ENCODE data around the gene CAPN12. TPM values are rescaled to one million over a fixed set of nuclear protein-coding genes. Genes with fewer than 3 reads are reported as not detected.

CAPN12 gene
- total RNA-seq, 1 experiment from 2014 or later, result 8.8 TPM

GRCh38 chr19:38742906-38743305 lies 1.4 kb downstream of the CAPN12 start:
- no peaks in the 10 kb centered on the region for H3K79me2 ChIP-seq (ENCODE audit: insufficient read depth, low read length)
- H4K20me1 ChIP-seq (ENCODE audit: insufficient read depth), result no peaks in the 10 kb centered on the region
- DNase-seq (ENCODE audit: low read depth, low spot score) (no peak), ATAC-seq (no peak)
- H3K9ac ChIP-seq (ENCODE audit: low read length), result no peak overlapping the region
- TF ChIP-seq EZH2phosphoT487 (IDR thresholded peaks at IDR 0.05; ENCODE audit: borderline replicate concordance) (no peak), FOSL1 (IDR thresholded peaks at IDR 0.05; ENCODE audit: low read depth) (no peak), ELF1 (IDR thresholded peaks at IDR 0.05; ENCODE audit: borderline replicate concordance, low read depth) (no peak), ZFX (IDR thresholded peaks at IDR 0.05) (no peak)
- H3K27me3 ChIP-seq (ENCODE audit: insufficient read depth, low read length), result no peaks in the 10 kb centered on the region
- RAD21 ChIA-PET (ENCODE audit: low non-redundant PET in 1 of 2, low total read pairs in 2 of 2, uncharacterized antibody in 2 of 2, unreplicated experiment in 2 of 2), result no interaction called here
- intact Hi-C loops (cut with micrococcal nuclease), result no loop called here
- H3K9me3 ChIP-seq (ENCODE audit: control insufficient read depth in 1 of 2, insufficient read depth in 1 of 2, low read depth in 1 of 2, low read length in 2 of 2), result no peaks in the 10 kb centered on the region
- no peak overlapping the region for H3K4me3 ChIP-seq (replicated peaks in 1 of 2; ENCODE audit: low read depth in 1 of 2, low read length in 2 of 2)
- H3K9me2 ChIP-seq (ENCODE audit: insufficient read depth), result no peaks in the 10 kb centered on the region
- H3K27ac ChIP-seq (ENCODE audit: low read depth, low read length), result no peak overlapping the region
- no peak overlapping the region for H3K4me2 ChIP-seq (ENCODE audit: low read length)
- no TSS peak for BruUV-seq (replicated peaks)
- CTCF ChIA-PET, result interaction anchor here (0.7 kb wide), 1 partner anchor 20 kb away, joined by 3 read pairs; no protein-coding TSS in a partner anchor
- H3K4me1 ChIP-seq (ENCODE audit: control insufficient read depth in 1 of 2, insufficient read depth in 2 of 2, low read length in 2 of 2), result no peaks in the 10 kb centered on the region
- H3K36me3 ChIP-seq (ENCODE audit: control insufficient read depth in 1 of 2, insufficient read depth in 2 of 2, low read length in 2 of 2), result no peaks in the 10 kb centered on the region
- POLR2A ChIA-PET, result no interaction called here
- no peak overlapping the region for H2AFZ ChIP-seq (ENCODE audit: low read depth, low read length, poor library complexity, severe bottlenecking)

DNA sequence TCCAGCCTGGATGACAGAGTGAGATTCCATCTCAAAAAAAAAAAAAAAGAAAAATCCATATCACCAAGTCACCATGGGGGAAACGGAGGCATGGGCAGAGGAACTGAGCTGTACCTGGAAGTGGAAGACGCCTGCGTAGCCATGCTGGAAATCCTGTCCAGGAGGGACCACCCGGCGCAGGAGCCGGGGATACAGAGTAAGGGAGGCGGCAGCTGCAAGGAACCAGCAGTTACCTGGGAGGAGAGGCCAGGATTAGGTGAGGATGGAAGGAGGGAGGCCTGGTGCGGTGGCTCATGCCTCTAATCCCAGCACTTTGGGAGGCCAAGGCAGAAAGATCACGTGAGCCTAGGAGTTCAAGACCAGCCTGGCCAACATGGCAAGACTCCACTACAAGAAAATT lies 2.0 kb downstream of the CAPN12 start:
- Histone ChIP-seq H3K79me2 (ENCODE audit: insufficient read depth, low read length) (no peaks in the 10 kb centered on the region), H3K9ac (ENCODE audit: low read length) (no peak overlapping the region), H3K4me1 (ENCODE audit: control insufficient read depth in 1 of 2, insufficient read depth in 2 of 2, low read length in 2 of 2) (peaks cover 0 to under 1% of the 10 kb centered on the region in 2 experiments; a peak in 1 of 4 replicates), H3K27ac (ENCODE audit: low read depth, low read length) (no peak overlapping the region), H3K4me3 (replicated peaks in 1 of 2; ENCODE audit: low read depth in 1 of 2, low read length in 2 of 2) (no peak overlapping the region), H3K36me3 (ENCODE audit: control insufficient read depth in 1 of 2, insufficient read depth in 2 of 2, low read length in 2 of 2) (no peaks in the 10 kb centered on the region), H4K20me1 (ENCODE audit: insufficient read depth) (no peaks in the 10 kb centered on the region), H3K9me2 (ENCODE audit: insufficient read depth) (no peaks in the 10 kb centered on the region), H3K27me3 (ENCODE audit: insufficient read depth, low read length) (no peaks in the 10 kb centered on the region), H2AFZ (ENCODE audit: low read depth, low read length, poor library complexity, severe bottlenecking) (no peak overlapping the region), H3K9me3 (ENCODE audit: control insufficient read depth in 1 of 2, insufficient read depth in 1 of 2, low read depth in 1 of 2, low read length in 2 of 2) (no peaks in the 10 kb centered on the region), H3K4me2 (ENCODE audit: low read length) (no peak overlapping the region)
- RAD21 ChIA-PET (ENCODE audit: low non-redundant PET in 1 of 2, low total read pairs in 2 of 2, uncharacterized antibody in 2 of 2, unreplicated experiment in 2 of 2), result no interaction called here
- TF ChIP-seq ATF3 (IDR thresholded peaks at IDR 0.05) (no peak), SP1 (IDR thresholded peaks at IDR 0.05; ENCODE audit: low read depth) (no peak), FOSL1 (IDR thresholded peaks at IDR 0.05; ENCODE audit: low read depth) (no peak), CEBPB (IDR thresholded peaks at IDR 0.05; ENCODE audit: low read depth) (no peak), EZH2phosphoT487 (IDR thresholded peaks at IDR 0.05; ENCODE audit: borderline replicate concordance) (no peak), POLR2AphosphoS5 (IDR thresholded peaks at IDR 0.05; ENCODE audit: low read depth, low read length) (no peak), ZFX (IDR thresholded peaks at IDR 0.05) (no peak), JUND (IDR thresholded peaks at IDR 0.05) (no peak), CBX3 (IDR thresholded peaks at IDR 0.05; ENCODE audit: low read depth) (no peak), EGR1 (IDR thresholded peaks at IDR 0.05; ENCODE audit: low read depth) (no peak)
- TF ChIP-seq, protein P1, sequence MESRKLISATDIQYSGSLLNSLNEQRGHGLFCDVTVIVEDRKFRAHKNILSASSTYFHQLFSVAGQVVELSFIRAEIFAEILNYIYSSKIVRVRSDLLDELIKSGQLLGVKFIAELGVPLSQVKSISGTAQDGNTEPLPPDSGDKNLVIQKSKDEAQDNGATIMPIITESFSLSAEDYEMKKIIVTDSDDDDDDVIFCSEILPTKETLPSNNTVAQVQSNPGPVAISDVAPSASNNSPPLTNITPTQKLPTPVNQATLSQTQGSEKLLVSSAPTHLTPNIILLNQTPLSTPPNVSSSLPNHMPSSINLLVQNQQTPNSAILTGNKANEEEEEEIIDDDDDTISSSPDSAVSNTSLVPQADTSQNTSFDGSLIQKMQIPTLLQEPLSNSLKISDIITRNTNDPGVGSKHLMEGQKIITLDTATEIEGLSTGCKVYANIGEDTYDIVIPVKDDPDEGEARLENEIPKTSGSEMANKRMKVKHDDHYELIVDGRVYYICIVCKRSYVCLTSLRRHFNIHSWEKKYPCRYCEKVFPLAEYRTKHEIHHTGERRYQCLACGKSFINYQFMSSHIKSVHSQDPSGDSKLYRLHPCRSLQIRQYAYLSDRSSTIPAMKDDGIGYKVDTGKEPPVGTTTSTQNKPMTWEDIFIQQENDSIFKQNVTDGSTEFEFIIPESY (IDR thresholded peaks at IDR 0.05; ENCODE audit: extremely low read depth, insufficient replicate concordance, low read length), result no peak
- intact Hi-C loops (cut with micrococcal nuclease), result no loop called here
- DNase-seq (ENCODE audit: low read depth, low spot score) (no peak), ATAC-seq (no peak)
- CTCF ChIA-PET, result interaction anchor here (0.7 kb wide), 1 partner anchor 19 kb away, joined by 3 read pairs; no protein-coding TSS in a partner anchor
- POLR2A ChIA-PET, result interaction anchor here (0.9 kb wide), 1 partner anchor 24 kb away, joined by 3 read pairs; no protein-coding TSS in a partner anchor
- no TSS peak for BruUV-seq (replicated peaks)
